ENCODE results near the gene JMJD7.

DNA sequence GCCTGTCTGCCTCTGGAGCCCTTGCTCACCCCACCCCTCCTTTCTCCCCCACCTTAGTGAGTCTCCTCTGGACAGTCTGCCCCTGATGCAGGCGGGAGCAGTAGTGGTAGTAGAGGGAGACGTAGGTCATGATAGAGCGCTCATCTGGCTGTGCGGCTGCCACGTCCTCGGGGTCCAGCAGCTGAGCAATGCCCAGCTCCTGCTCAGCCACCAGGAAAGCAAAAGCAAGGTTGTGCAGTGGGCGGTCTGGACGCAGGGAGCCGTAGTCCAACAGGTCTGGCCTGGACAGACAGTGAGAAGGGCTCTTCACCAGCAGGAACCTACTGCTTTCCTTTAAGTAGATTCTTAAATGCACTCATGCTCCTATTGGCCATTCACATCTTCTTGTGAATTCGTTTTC is 59.3 kb downstream of the JMJD7 start:
- TF ChIP-seq, protein P1, sequence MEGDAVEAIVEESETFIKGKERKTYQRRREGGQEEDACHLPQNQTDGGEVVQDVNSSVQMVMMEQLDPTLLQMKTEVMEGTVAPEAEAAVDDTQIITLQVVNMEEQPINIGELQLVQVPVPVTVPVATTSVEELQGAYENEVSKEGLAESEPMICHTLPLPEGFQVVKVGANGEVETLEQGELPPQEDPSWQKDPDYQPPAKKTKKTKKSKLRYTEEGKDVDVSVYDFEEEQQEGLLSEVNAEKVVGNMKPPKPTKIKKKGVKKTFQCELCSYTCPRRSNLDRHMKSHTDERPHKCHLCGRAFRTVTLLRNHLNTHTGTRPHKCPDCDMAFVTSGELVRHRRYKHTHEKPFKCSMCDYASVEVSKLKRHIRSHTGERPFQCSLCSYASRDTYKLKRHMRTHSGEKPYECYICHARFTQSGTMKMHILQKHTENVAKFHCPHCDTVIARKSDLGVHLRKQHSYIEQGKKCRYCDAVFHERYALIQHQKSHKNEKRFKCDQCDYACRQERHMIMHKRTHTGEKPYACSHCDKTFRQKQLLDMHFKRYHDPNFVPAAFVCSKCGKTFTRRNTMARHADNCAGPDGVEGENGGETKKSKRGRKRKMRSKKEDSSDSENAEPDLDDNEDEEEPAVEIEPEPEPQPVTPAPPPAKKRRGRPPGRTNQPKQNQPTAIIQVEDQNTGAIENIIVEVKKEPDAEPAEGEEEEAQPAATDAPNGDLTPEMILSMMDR (IDR thresholded peaks at IDR 0.05): no peak
- TF ChIP-seq, protein P2, sequence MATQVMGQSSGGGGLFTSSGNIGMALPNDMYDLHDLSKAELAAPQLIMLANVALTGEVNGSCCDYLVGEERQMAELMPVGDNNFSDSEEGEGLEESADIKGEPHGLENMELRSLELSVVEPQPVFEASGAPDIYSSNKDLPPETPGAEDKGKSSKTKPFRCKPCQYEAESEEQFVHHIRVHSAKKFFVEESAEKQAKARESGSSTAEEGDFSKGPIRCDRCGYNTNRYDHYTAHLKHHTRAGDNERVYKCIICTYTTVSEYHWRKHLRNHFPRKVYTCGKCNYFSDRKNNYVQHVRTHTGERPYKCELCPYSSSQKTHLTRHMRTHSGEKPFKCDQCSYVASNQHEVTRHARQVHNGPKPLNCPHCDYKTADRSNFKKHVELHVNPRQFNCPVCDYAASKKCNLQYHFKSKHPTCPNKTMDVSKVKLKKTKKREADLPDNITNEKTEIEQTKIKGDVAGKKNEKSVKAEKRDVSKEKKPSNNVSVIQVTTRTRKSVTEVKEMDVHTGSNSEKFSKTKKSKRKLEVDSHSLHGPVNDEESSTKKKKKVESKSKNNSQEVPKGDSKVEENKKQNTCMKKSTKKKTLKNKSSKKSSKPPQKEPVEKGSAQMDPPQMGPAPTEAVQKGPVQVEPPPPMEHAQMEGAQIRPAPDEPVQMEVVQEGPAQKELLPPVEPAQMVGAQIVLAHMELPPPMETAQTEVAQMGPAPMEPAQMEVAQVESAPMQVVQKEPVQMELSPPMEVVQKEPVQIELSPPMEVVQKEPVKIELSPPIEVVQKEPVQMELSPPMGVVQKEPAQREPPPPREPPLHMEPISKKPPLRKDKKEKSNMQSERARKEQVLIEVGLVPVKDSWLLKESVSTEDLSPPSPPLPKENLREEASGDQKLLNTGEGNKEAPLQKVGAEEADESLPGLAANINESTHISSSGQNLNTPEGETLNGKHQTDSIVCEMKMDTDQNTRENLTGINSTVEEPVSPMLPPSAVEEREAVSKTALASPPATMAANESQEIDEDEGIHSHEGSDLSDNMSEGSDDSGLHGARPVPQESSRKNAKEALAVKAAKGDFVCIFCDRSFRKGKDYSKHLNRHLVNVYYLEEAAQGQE (IDR thresholded peaks at IDR 0.05; ENCODE audit: insufficient read depth in 1 of 2, low read depth in 2 of 2, low read length in 1 of 2): no peak
- TF ChIP-seq POLR2AphosphoS5 (IDR thresholded peaks at IDR 0.05; ENCODE audit: low read depth, low read length) (no peak), SIN3A (IDR thresholded peaks at IDR 0.05; ENCODE audit: borderline replicate concordance, insufficient read depth, low read depth, low read length) (no peak)
